Measurements from ENCODE around the gene NCOA1.
"Not testable (repeated sequence)": the region's sequence is repeated elsewhere in the genome, so short reads cannot be mapped to it uniquely, and the experiment has no call there.

Gene NCOA1

GRCh38 chr2:24543252-24543651 is 52.2 kb downstream of the NCOA1 start:
- H3K27me3 ChIP-seq (ENCODE audit: control insufficient read depth in 5 of 5, insufficient read depth in 4 of 5, low read length in 5 of 5), result no peaks in the 10 kb centered on the region

GRCh38 chr2:24544456-24545115 is 53.5 kb downstream of the NCOA1 start:
- Histone ChIP-seq H3K36me3 (ENCODE audit: control insufficient read depth in 5 of 5, insufficient read depth in 5 of 5, low read length in 5 of 5) (no peaks in the 10 kb centered on the region), H3K4me3 (ENCODE audit: low read depth in 1 of 5, low read length in 5 of 5) (no peak overlapping the region), H3K27me3 (ENCODE audit: control insufficient read depth in 5 of 5, insufficient read depth in 4 of 5, low read length in 5 of 5) (no peaks in the 10 kb centered on the region), H3K9me3 (ENCODE audit: control insufficient read depth in 5 of 5, low read length in 5 of 5) (peaks cover 0 to 5% (median 0%) of the 10 kb centered on the region in 5 donors), H3K9ac (ENCODE audit: low read length in 5 of 5) (no peak overlapping the region), H3K27ac (ENCODE audit: low read depth, low read length) (no peak overlapping the region), H3K4me1 (ENCODE audit: control insufficient read depth in 5 of 5, insufficient read depth in 5 of 5, low read length in 5 of 5) (peaks cover 0 to 3% (median 0%) of the 10 kb centered on the region in 5 donors)

More at GRCh38 chr2:24543252-24543651, 52.2 kb downstream of the NCOA1 start:
- H3K27ac ChIP-seq (ENCODE audit: low read depth, low read length), result no peak overlapping the region
- no peak overlapping the region for H3K4me3 ChIP-seq (ENCODE audit: low read depth in 1 of 5, low read length in 5 of 5)
- H3K9ac ChIP-seq (ENCODE audit: low read length in 5 of 5), result no peak overlapping the region
- H3K9me3 ChIP-seq (ENCODE audit: control insufficient read depth in 5 of 5, low read length in 5 of 5), result peaks cover 0 to 5% (median 0%) of the 10 kb centered on the region in 5 donors
- H3K4me1 ChIP-seq (ENCODE audit: control insufficient read depth in 5 of 5, insufficient read depth in 5 of 5, low read length in 5 of 5), result peaks cover 0 to 3% (median 0%) of the 10 kb centered on the region in 5 donors
- no peaks in the 10 kb centered on the region for H3K36me3 ChIP-seq (ENCODE audit: control insufficient read depth in 5 of 5, insufficient read depth in 5 of 5, low read length in 5 of 5)

GRCh38 chr2:24546669-24547068 is 55.6 kb downstream of the NCOA1 start:
- H3K27me3 ChIP-seq (ENCODE audit: control insufficient read depth in 5 of 5, insufficient read depth in 4 of 5, low read length in 5 of 5), result no peaks in the 10 kb centered on the region
- H3K4me3 ChIP-seq (ENCODE audit: low read depth in 1 of 5, low read length in 5 of 5), result no peak overlapping the region
- H3K9ac ChIP-seq (ENCODE audit: low read length in 5 of 5), result no peak overlapping the region
- peaks cover 0 to 5% (median 0%) of the 10 kb centered on the region in 5 donors for H3K9me3 ChIP-seq (ENCODE audit: control insufficient read depth in 5 of 5, low read length in 5 of 5)
- H3K4me1 ChIP-seq (ENCODE audit: control insufficient read depth in 5 of 5, insufficient read depth in 5 of 5, low read length in 5 of 5), result peaks cover 0 to 3% (median 0%) of the 10 kb centered on the region in 5 donors
- no peaks in the 10 kb centered on the region for H3K36me3 ChIP-seq (ENCODE audit: control insufficient read depth in 5 of 5, insufficient read depth in 5 of 5, low read length in 5 of 5)
- H3K27ac ChIP-seq (ENCODE audit: low read depth, low read length), result no peak overlapping the region

GRCh38 chr2:24548058-24548457 is 57.0 kb downstream of the NCOA1 start:
- Histone ChIP-seq H3K36me3 (ENCODE audit: control insufficient read depth in 5 of 5, insufficient read depth in 5 of 5, low read length in 5 of 5) (no peaks in the 10 kb centered on the region), H3K4me1 (ENCODE audit: control insufficient read depth in 5 of 5, insufficient read depth in 5 of 5, low read length in 5 of 5) (peaks cover 0 to 3% (median 0%) of the 10 kb centered on the region in 5 donors), H3K27me3 (ENCODE audit: control insufficient read depth in 5 of 5, insufficient read depth in 4 of 5, low read length in 5 of 5) (no peaks in the 10 kb centered on the region), H3K9ac (ENCODE audit: low read length in 5 of 5) (no peak overlapping the region), H3K27ac (ENCODE audit: low read depth, low read length) (no peak overlapping the region), H3K4me3 (ENCODE audit: low read depth in 1 of 5, low read length in 5 of 5) (no peak overlapping the region), H3K9me3 (ENCODE audit: control insufficient read depth in 5 of 5, low read length in 5 of 5) (peaks cover 0 to 5% (median 0%) of the 10 kb centered on the region in 5 donors)

- H3K9me3 ChIP-seq (ENCODE audit: control insufficient read depth in 5 of 5, low read length in 5 of 5); H3K36me3 ChIP-seq (ENCODE audit: control insufficient read depth in 5 of 5, insufficient read depth in 5 of 5, low read length in 5 of 5); H3K27ac ChIP-seq (ENCODE audit: low read depth, low read length); H3K9ac ChIP-seq (ENCODE audit: low read length in 5 of 5); H3K4me1 ChIP-seq (ENCODE audit: control insufficient read depth in 5 of 5, insufficient read depth in 5 of 5, low read length in 5 of 5); H3K4me3 ChIP-seq (ENCODE audit: low read depth in 1 of 5, low read length in 5 of 5); H3K27me3 ChIP-seq (ENCODE audit: control insufficient read depth in 5 of 5, insufficient read depth in 4 of 5, low read length in 5 of 5): not testable (repeated sequence)
Observed at GRCh38 chr2:24550301-24550700, 59.2 kb downstream of the NCOA1 start.

GRCh38 chr2:24551016-24551415 is 60.0 kb downstream of the NCOA1 start:
- Histone ChIP-seq H3K27ac (ENCODE audit: low read depth, low read length) (no peak overlapping the region), H3K36me3 (ENCODE audit: control insufficient read depth in 5 of 5, insufficient read depth in 5 of 5, low read length in 5 of 5) (peaks cover 0 to 5% (median 4%) of the 10 kb centered on the region in 5 donors), H3K4me1 (ENCODE audit: control insufficient read depth in 5 of 5, insufficient read depth in 5 of 5, low read length in 5 of 5) (peaks cover 0 to 3% (median 0%) of the 10 kb centered on the region in 5 donors), H3K4me3 (ENCODE audit: low read depth in 1 of 5, low read length in 5 of 5) (no peak overlapping the region), H3K27me3 (ENCODE audit: control insufficient read depth in 5 of 5, insufficient read depth in 4 of 5, low read length in 5 of 5) (no peaks in the 10 kb centered on the region), H3K9me3 (ENCODE audit: control insufficient read depth in 5 of 5, low read length in 5 of 5) (no peaks in the 10 kb centered on the region), H3K9ac (ENCODE audit: low read length in 5 of 5) (no peak overlapping the region)

- Histone ChIP-seq H3K27me3 (ENCODE audit: control insufficient read depth in 5 of 5, insufficient read depth in 4 of 5, low read length in 5 of 5) (no peaks in the 10 kb centered on the region), H3K4me3 (ENCODE audit: low read depth in 1 of 5, low read length in 5 of 5) (no peak overlapping the region), H3K9me3 (ENCODE audit: control insufficient read depth in 5 of 5, low read length in 5 of 5) (no peaks in the 10 kb centered on the region), H3K4me1 (ENCODE audit: control insufficient read depth in 5 of 5, insufficient read depth in 5 of 5, low read length in 5 of 5) (no peaks in the 10 kb centered on the region), H3K9ac (ENCODE audit: low read length in 5 of 5) (no peak overlapping the region), H3K36me3 (ENCODE audit: control insufficient read depth in 5 of 5, insufficient read depth in 5 of 5, low read length in 5 of 5) (peaks cover 0 to 6% (median 4%) of the 10 kb centered on the region in 5 donors), H3K27ac (ENCODE audit: low read depth, low read length) (no peak overlapping the region)
Observed at GRCh38 chr2:24552836-24553235, 61.8 kb downstream of the NCOA1 start.

- Histone ChIP-seq H3K4me3 (ENCODE audit: low read depth in 1 of 5, low read length in 5 of 5) (no peak overlapping the region), H3K4me1 (ENCODE audit: control insufficient read depth in 5 of 5, insufficient read depth in 5 of 5, low read length in 5 of 5) (peaks cover 0 to 16% (median 14%) of the 10 kb centered on the region in 5 donors), H3K27ac (ENCODE audit: low read depth, low read length) (no peak overlapping the region), H3K9me3 (ENCODE audit: control insufficient read depth in 5 of 5, low read length in 5 of 5) (no peaks in the 10 kb centered on the region), H3K27me3 (ENCODE audit: control insufficient read depth in 5 of 5, insufficient read depth in 4 of 5, low read length in 5 of 5) (no peaks in the 10 kb centered on the region), H3K36me3 (ENCODE audit: control insufficient read depth in 5 of 5, insufficient read depth in 5 of 5, low read length in 5 of 5) (peaks cover 0 to 6% (median 4%) of the 10 kb centered on the region in 5 donors), H3K9ac (ENCODE audit: low read length in 5 of 5) (no peak overlapping the region)
Observed at GRCh38 chr2:24558781-24559472, 67.9 kb downstream of the NCOA1 start.

- no peaks in the 10 kb centered on the region for H3K9me3 ChIP-seq (ENCODE audit: control insufficient read depth in 5 of 5, low read length in 5 of 5)
- H3K27me3 ChIP-seq (ENCODE audit: control insufficient read depth in 5 of 5, insufficient read depth in 4 of 5, low read length in 5 of 5), result no peaks in the 10 kb centered on the region
- H3K4me3 ChIP-seq (ENCODE audit: low read depth in 1 of 5, low read length in 5 of 5), result peak overlapping the region in 1 of 5 donors; percentile 18
- H3K36me3 ChIP-seq (ENCODE audit: control insufficient read depth in 5 of 5, insufficient read depth in 5 of 5, low read length in 5 of 5), result peaks cover 0 to 4% (median 1%) of the 10 kb centered on the region in 5 donors
- peaks cover 0 to 16% (median 14%) of the 10 kb centered on the region in 5 donors for H3K4me1 ChIP-seq (ENCODE audit: control insufficient read depth in 5 of 5, insufficient read depth in 5 of 5, low read length in 5 of 5)
- H3K27ac ChIP-seq (ENCODE audit: low read depth, low read length), result no peak overlapping the region
- peak overlapping the region in 2 of 5 donors; percentile 17 to 21 for H3K9ac ChIP-seq (ENCODE audit: low read length in 5 of 5)
Observed at GRCh38 chr2:24559473-24560113, 68.5 kb downstream of the NCOA1 start.

GRCh38 chr2:24565537-24565936 is 74.5 kb downstream of the NCOA1 start:
- H3K9me3 ChIP-seq (ENCODE audit: control insufficient read depth in 5 of 5, low read length in 5 of 5), result peaks cover 0 to 7% (median 4%) of the 10 kb centered on the region in 5 donors
- peaks cover 0 to 13% (median 9%) of the 10 kb centered on the region in 5 donors for H3K4me1 ChIP-seq (ENCODE audit: control insufficient read depth in 5 of 5, insufficient read depth in 5 of 5, low read length in 5 of 5)
- no peaks in the 10 kb centered on the region for H3K27me3 ChIP-seq (ENCODE audit: control insufficient read depth in 5 of 5, insufficient read depth in 4 of 5, low read length in 5 of 5)
- no peak overlapping the region for H3K4me3 ChIP-seq (ENCODE audit: low read depth in 1 of 5, low read length in 5 of 5)
- peaks cover 0 to 16% (median 12%) of the 10 kb centered on the region in 5 donors for H3K36me3 ChIP-seq (ENCODE audit: control insufficient read depth in 5 of 5, insufficient read depth in 5 of 5, low read length in 5 of 5)
- no peak overlapping the region for H3K27ac ChIP-seq (ENCODE audit: low read depth, low read length)
- H3K9ac ChIP-seq (ENCODE audit: low read length in 5 of 5), result no peak overlapping the region
